Erythroblast (primary cell): ENCODE data around the gene CARD10.

Experiments
- GATA1 ChIP-seq: IDR thresholded peaks from 2 replicates; pipeline ENCODE4 v1.6.1; 2011; ENCODE audit warnings: low read depth, mild to moderate bottlenecking, control low read depth, low read length, moderate library complexity
- POLR2A ChIP-seq: IDR thresholded peaks from 2 replicates; pipeline ENCODE4 v1.6.1; 2011; ENCODE audit warnings: mild to moderate bottlenecking, low read length

- TF ChIP-seq POLR2A (no peak), GATA1 (no peak)
These were observed 46.6 kb upstream of the CARD10 start for GRCh38 chr22:37565830-37566229.
